HG03354 (cell line): ENCODE measurements around the gene NHERF1.
A peak's percentile ranks its signal among the peaks of the same experiment; 100 is the strongest.

Experiments
- ATAC-seq: cut with Tn5 transposase; IDR thresholded peaks from one replicate; pipeline ENCODE4 v1.9.1; 2021; ENCODE audit warnings: mild to moderate bottlenecking; ENCODE audit not compliant: unreplicated experiment, poor library complexity, severe bottlenecking

The NHERF1 gene

DNA sequence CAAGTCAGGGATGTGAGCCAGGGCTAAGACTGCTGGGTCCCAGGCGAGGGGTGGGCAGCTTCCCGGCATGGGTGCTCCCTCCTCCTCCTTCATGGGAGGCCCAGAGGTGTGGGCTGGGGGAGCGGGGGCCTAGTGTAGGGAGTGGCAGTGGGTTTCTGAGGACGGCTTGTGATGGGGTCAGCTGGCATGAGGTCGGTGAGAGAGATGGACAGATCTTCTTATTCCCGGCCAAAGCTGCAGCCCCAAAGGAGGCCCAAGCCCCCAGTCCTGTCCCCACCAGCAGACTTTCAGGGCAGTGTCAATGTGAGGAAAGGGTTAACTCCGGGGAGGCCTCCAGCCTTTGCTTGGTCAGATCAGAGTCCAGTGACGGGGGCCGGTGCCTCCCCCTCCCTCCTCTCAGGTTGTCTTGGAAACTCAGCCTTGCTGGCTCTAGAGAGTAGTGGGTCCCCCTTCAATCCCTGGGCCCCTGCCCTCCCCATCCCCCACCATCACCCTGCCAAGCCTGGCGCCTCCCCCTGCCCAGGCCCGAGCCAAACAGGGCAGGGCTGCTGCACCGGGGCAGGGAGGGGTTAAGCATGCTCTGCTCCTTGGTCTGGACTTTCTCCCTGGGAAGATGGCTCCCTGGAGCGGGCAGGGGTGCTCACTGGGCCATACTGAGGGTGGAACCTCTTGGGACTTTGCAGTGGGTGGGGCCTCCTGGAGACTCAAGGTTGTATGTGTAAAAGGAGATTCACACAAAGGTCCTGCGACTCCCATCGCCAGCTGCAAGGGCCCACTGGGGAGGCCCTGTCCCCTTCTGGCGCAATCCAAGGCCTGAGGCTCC lies 15.3 kb downstream of the NHERF1 start:
- no peak for ATAC-seq

DNA sequence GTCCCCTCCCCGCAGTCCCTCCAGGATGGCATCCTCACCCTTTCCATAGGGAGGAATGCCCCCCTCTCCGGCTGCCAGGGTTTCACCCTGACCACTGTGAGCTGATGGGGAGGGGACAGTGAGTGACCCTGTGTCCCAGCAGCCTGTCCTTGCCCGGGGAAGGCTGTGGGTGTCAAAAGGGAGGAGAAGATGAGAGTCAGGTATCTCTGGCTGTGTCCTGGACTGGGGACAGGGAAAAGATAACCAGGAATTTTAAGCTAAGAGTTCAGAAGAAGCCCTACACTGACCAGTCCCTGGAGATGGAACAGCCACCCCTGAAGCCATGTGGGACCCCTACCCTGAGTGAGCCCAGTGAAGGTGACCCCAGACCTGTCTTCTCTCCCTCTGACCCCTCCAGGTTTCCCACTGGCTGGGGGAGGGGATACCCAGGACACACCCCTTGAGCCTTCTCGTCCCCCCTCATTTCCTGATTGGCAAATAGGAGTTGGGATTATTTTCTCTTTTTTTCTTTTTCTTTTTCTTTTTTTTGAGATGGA lies 16.4 kb downstream of the NHERF1 start:
- ATAC-seq = no peak

DNA sequence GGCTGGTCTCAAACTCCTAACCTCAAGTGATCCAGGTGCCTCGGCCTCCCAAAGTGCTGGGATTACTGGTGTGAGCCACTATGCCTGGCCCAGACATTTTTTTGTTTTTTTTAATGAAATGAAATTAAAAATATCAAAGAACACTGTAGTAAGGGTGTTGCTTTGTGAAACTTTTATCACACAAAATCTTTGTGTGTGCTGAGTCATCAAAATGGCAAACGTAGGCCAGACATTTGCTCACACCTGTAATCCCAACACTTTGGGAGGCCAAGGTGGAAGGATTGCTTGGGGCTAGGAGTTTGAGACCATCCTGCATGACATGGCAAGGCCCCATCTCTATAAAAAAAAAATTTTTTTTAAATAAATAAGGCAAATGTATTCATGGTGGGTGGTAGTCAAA lies 18.0 kb downstream of the NHERF1 start:
- no peak for ATAC-seq

DNA sequence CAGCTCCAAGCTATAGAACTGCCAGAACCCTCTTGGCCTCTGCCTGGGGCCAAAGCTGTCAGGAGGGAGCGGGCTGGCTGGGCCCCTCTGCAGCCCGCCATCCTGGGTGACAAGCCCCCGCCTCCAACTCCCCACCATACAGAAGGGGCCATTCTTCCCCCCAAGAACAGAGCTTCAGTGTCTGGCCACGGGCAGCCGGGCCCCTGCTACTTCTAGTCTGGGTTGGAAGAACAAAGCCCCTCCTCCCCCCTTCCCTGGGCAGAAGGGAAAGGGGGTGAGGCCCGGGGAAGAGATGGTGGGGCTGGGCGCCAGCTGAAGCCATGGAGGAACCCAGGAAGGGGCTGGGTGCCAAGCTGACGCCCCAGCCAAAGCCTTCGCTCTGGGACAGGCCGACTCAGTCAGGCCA lies 18.7 kb downstream of the NHERF1 start:
- no peak for ATAC-seq

DNA sequence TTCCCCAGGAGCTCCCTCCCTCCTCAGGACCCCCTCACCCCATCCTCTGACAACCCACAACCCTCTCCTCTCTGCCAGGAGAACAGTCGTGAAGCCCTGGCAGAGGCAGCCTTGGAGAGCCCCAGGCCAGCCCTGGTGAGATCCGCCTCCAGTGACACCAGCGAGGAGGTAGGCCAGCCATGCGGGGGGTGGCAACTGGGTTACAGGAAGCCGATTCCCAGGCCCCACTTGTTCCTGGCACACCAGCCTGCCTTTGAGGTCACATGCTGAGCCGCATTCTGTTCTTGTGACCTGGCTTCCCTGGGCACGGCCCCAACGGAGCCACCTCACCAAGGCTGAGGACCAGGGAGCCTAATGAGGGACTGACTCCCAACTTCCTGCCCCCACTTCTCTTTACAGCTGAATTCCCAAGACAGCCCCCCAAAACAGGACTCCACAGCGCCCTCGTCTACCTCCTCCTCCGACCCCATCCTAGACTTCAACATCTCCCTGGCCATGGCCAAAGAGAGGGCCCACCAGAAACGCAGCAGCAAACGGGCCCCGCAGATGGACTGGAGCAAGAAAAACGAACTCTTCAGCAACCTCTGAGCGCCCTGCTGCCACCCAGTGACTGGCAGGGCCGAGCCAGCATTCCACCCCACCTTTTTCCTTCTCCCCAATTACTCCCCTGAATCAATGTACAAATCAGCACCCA lies 19.8 kb downstream of the NHERF1 start:
- ATAC-seq = no peak

DNA sequence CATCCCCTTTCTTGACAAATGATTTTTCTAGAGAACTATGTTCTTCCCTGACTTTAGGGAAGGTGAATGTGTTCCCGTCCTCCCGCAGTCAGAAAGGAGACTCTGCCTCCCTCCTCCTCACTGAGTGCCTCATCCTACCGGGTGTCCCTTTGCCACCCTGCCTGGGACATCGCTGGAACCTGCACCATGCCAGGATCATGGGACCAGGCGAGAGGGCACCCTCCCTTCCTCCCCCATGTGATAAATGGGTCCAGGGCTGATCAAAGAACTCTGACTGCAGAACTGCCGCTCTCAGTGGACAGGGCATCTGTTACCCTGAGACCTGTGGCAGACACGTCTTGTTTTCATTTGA lies 20.3 kb downstream of the NHERF1 start:
- no peak for ATAC-seq

DNA sequence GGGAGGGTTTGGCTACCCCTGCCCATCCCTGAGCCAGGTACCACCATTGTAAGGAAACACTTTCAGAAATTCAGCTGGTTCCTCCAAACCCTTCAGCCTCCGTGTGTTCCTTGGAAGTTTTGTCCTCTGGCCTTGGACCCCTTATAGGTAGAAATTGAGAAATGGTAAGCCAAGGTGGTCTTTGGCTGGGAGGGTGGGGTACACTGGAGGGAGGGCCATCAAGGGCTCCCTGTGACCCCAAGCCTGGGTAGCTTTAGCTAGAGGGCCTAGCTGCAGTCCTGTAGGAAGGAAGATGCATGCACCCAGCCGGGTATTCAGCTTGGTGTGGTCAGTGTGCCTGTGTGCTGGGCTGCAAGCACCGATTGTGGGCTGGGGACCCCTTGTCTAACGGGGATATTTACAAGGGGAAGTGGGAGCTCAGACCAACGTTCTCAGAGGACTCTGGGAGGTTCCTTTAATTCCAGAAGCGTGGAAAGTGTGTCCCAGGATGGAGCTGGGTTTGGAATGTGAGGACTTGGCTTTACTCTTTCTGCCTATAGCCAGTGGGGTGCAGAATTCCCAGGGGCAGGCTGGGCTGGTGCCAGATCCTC lies 20.9 kb downstream of the NHERF1 start:
- ATAC-seq = no peak

DNA sequence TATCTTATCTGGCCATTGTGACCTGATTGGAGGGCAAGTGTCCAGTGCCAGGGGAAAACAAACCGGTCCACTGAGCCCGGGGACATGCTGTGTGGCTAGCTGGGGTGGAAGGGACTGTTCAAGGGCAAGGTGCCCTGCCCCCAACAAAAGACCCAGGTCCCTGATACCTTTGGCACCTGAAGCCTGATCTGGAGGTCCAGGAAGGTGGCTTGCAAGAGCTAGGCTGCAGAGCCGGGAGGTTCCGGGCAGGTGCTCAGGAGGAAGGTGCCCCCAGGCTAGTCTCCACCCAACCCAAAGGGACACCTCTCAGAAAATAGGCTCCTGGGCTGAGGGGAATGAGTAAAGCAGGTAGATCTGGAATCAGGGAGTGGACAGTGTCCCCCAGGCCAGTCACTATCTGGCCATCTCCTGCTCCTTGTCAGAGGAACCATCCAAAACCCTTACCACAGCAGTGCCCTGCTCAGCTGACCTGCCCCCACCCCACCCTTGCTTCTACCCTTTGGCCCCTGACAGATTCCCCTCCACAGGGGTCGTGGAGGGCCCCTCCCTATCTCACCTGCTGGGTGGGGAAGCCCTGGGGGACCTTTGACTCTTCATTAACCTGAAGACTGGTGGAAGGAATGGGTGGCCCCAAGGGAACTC lies 21.5 kb downstream of the NHERF1 start:
- ATAC-seq = no peak

DNA sequence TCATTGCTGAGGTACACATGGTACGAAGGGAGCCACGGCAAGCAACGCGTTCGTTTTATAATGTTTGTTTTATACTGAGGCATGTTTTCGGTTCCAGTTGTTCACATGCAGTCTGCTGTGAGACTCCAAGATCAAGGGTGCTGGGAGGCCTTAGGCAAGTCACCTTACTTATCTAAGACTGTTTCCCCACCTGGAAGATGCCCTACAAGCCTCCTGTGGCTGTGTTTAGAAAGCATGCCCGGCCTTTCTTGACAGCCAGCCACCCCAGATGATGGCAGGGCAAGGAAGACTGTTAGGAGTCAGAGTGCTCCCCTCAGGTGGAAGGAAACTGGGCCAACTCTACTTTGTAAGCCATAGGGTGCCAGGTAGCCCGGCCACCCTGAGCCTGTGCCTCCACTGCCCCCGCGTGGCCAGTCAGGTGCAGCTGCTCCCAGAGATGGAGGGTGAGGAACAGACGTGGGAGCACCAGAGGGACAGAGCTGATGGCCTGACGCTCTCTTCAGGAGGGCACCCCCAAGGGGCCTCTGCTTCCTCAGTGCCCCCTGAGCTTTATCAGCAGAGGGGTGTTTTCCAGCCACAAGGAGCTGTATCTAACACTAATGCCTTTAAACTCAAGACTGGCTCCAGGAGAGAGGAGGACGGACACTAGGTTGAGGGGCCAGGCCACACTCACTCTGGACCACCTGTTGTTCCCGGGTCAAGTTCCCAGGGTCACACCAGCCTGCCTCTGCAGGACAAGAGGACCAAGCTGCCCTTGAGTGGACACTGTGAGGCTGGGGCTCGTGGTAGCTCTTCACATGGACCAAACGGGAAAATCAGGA lies 22.3 kb downstream of the NHERF1 start:
- peak; percentile 58 for ATAC-seq

DNA sequence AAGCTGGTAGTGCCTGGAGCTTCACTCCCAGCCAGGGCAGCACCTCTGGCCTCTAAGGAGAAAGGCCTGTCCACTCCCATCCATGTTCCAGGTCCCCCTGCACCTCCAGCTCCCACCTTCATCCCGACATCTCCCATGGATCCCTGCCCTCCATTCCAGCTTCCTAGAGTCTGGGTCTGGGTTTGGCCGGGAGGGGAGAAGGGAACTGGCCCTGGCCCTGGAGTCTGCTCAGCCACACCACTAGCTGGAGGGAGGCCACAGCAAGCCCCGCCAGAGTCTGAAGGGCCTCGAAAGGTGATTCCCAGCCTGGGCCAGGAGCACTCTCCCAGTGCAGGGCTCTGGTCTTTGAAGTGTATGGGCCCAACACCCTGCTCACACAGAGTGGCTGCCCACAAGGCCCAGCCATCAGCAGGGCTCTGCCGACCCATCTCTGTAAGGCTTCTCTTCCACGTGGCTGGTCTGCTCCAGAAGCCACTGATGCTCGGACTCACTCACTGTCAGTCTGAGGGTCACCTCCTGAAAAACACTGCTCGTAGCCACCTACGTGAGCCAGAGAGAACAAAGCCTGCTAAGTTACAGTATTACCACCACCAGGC lies 23.0 kb downstream of the NHERF1 start:
- ATAC-seq = no peak

DNA sequence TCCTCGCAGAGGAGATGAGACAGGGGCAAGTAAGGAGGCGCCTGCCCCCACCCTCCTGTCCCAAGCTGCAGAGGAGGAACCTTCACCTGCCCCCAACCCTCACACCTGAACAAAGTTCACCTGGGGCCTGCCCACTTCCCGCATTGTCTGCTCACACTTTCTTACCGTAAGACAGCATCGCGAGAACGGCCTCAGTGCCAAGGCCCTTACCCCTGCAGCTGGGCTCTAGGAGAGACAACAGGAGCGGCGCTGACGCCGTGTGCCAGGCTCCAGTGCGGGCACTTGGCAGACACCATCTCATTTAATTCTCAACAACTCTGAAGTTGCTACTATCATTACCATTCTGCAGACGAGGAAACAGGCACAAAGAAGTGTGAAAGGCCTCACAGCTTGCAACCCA lies 23.6 kb downstream of the NHERF1 start:
- ATAC-seq = no peak

DNA sequence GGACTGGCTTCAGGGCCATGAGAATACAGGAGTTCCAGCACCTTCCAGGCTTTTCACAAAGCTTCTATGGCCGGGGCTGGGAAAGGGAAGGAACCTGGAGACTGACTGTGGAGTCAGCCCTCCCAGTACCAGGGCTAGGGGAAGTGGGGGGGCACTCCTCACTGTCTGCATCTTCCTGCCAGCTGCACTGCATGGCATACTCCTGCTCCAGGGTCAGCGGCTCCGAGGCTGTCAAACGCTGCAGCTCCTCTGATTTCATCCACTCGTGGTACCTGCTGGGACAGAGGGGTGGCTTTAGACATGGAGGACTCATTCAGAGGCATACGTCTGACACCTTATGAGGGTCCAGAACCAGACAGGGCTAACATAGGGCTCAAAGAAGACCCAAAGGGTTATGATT lies 25.0 kb downstream of the NHERF1 start:
- ATAC-seq = no peak

DNA sequence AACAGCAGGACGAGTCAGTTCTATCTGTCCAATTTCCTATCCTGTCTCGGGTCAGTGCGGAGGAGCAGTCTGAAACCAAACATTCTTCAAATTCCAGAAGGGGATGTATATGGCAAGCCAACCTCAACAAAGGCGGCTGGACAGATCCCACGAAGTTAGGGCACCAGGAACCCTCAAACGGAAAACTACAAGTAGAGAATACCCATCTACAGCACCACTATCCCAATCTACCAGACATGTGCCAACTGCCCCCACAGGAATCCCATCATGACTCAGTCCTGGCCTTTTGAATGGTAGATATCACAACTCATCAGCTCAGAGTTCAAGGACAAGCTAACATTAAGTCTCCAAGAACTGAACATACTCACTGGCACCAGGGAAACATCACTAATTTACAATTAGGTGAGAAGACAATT lies 25.5 kb downstream of the NHERF1 start:
- no peak for ATAC-seq

DNA sequence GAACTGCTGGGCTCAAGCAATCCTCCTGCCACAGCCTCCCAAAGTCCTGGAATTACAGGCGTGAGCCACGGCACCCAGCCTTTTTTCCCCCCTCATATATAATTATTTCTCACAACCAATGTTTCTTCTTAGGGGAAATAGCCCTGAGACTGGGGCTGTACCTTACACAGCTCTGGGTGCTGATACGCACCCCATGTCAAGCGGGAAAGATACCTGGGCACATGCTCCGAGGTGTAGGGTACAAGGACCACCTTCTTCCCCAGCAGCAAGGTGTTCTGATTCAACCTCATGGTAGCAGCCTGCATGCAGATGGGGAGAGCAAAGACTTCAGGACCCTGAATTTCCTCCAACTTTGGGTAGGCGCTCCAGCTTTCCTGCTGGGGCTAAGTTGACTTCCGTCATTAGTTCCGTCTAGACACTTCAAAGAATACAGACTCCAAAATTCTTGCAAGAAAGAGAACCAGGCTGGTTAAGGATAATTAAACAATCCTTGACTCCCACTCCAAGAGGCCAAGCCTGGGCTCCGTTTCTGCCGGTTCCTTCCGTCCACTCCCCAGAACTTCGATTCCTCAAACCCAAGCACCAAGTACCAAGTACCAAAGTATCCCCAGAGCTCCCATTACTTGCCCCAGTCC lies 27.1 kb downstream of the NHERF1 start:
- ATAC-seq = no peak

DNA sequence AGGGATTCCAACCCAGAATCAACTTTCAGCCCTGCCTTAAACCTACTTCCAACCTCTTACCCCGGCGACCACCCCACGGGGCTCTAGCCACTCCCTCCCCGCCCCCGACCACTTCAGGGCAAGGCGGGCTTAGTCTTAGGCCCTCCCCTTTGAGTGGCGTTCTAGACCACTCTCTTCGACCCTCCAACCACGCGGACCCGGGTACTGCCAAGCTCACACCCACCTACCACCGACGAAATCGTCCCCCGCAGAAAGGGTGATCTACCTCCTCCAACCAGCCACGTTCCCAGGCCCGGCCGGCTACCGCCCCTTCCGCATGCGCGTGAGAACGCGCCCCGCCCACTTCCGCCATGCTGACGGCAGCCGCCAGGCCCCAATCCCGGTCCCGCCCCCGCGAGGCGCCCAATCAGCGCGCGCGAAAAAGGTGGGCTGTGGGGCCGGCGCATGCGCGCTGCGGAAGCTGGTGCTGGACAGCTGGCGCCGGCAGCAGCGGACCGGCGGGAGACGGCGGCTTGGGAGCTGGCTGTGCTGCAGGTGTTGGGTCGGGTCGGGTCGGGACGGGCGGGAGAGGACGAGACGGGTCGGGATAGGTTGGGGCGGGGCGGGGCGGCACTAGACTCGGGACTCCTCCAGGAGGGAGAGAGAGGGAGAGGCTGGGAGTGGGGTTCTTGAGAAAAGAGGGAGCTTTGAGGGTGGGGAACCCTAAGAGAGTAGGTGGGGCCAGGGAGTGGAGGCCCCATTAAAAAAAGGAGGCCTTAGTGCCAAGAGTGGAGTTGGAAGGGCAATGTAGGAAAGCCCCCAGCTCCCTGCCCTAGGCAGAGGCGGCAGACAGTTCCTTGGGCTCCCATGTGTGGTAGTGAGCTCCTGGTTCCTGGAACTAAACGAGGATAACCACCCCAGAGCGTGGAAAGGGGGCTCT lies 27.9 kb downstream of the NHERF1 start, which contains the start of gene NAT9:
NAT9 (minus strand) TSS at position 302 of the 919 bp plus-strand sequence. CDS start 647 bp downstream, outside the sequence.
- ATAC-seq = peak; percentile 74

DNA sequence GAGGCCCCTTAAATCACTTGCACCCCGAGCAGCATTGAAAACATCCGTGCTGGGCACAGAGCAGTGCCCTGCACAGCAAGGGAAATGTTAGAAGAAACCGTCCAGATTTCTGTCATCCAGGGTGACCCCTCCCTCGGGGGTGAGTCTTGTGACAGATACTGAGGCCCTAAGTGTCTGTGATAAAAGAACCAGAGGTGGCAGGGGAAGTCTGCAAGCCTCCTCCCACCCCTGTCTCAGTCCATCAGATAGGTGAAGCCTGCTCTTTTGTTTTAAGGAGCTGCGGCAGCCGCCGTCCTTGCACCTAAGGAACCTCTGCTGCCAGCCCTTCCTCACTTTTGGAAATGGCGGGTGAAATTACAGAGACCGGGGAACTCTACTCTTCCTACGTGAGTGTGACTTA lies 28.6 kb downstream of the NHERF1 start:
- ATAC-seq = no peak

DNA sequence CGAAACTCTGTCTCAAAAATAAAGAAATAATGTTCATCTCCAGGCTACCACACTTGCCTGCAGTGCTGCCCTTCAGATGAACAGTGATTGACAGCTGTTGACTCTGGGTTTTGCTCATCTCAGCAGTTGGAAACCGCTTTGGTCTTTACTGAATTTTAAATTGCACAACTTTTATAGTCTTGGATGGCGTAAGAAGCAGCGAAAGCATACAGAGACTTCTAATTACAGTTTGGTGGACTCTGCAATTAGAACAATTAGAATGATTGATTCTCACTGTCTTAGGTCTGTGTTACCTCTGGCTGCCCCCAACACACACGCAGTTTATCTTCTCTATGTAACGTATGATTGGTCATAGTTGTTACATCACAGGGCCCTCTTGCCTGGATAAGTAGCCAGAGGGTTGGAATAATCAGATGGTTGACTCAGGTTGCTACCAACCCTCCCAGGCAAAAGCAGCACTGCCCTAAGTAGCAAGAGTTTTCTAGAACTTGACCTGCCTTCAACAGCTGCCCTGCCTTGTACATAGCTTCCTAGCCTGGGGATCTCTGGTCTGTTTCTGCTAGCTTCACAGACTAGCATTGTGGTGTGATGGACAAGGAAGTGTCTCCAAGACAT lies 29.6 kb downstream of the NHERF1 start:
- no peak for ATAC-seq
